Activated CD8-positive, alpha-beta memory T cell treated with anti-CD3 and anti-CD28 coated beads for 24 hours (primary cell): ENCODE results near the gene NEK2.
A peak's percentile ranks its signal among the peaks of the same experiment; 100 is the strongest.
"Not testable (repeated sequence)": the region's sequence is repeated elsewhere in the genome, so short reads cannot be mapped to it uniquely, and the experiment has no call there.

ENCODE experiments used
- DNase-seq: peaks from one replicate; pipeline ENCODE4 v3.0.0-alpha.2; 2020

Gene NEK2

DNA sequence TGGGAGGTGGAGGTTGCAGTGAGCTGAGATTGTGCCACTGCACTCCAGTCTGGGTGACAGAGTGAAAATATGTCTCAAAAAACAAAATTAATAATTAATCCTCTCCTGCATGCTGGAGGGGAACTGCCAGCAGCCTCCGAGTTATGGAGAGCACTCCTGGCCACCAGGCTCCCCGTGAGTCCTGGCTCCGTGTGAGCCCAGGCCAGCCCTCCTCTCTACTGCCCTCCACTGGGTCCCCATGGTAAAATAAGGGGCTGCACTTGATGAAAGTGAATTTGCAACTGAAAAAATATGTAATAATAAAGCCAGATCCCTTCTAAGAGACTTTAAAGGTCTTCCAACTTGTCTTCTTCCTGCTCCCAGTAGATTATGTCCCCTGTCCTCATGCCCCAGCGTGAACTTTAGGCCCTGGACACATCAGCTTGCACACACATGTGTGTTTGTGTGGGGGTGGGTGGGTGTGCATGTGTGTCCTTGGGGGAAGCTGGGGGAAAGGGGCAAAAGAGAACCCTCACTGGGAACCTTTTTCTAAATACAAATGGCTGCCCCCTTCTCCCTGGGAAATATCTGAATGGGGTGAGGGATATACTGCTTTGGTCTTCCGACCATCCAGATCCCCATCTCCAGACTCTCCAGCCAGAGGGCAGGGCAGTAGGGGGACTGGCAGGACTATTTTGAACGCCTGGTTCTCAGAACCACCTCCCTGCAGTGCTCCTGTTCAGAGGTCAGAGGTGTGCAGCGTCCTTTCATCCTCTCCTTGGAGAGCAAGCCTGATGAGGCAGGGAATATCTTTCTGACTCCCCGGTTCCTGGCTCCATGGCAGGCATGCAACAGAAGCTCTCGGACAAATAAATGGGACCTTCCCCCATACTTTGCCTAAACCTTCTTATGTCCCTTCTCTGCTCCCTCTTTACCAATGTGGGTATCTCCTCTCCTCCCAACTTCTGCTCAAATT lies 26.2 kb downstream of the NEK2 start:
- peak; percentile 58 for DNase-seq

DNA sequence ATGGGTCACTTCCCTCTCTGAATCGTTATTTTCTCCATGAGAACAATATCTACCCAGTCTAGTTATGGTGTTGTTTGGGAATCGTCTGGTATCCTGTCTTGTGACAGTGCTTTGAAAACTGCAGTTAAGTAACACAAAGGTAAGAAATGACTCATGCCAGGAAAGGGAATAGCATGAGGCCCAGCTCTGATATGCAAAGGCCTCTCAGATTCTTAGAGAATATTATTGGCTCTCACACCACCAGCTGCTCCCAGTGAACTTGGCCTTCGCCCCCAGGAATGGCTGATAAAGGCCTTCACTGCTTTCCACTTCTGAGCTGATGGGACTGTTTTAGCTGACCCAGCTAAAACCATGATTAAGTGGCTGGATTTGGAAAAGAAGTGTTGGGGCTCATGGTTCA lies 27.1 kb downstream of the NEK2 start:
- DNase-seq: peak; percentile 26

DNA sequence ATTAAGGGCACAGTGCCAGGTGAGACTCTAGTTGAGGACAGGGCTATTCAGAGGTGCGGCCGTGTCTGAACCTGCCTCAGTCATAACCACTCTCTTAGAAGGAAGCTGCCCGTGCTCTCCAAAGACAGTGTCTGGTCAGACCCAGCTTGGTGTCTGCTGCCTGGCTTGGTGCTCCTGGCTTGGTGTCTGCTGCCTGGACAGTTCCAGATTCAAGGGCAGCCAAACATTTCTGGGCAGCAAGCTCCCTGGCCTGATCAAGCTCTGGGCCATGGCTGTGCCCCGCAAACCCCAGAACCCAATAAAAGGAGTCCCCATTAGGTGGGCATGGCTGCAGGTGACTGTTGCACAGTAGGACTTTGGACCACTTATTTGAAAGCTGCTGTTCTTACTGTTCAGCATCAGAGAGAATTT lies 27.7 kb downstream of the NEK2 start:
- DNase-seq: peak; percentile 17

DNA sequence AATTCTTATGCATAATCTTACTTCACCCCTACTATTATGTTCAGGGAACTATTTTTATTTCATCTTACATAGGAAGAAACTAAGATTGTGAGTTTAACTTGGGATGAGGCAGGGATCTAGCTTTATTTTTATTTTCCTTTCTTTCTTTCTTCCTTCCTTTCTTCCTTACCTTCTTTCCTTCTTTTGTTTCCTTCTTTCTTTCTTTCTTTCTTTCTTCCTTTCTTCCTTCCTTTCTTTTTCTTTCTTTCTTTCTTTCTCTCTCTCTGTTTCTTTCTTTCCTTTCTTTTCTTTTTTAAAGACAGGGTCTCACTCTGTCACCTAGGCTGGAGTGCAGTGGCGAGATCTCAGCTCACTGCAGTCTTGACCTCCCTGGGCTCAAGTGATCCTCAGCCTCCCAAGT lies 28.9 kb downstream of the NEK2 start:
- DNase-seq: no peak

DNA sequence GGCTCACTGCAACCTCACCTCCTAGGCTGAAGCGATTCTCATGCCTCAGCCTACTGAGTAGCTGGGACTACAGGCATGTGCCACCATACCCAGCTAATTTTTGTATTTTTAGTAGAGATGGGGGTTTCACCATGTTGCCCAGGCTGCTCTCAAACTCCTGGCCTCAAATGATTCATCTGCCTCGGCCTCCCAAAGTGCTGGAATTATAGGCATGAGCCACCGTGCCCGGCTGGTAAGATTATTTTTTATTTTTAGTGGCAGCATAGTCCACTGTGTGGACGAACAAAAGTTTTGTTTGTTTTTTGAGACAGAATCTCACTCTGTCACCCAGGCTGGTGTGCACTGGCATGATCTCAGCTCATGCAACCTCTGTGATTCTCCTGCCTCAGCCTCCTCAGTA lies 29.8 kb downstream of the NEK2 start:
- DNase-seq: peak; percentile 13

DNA sequence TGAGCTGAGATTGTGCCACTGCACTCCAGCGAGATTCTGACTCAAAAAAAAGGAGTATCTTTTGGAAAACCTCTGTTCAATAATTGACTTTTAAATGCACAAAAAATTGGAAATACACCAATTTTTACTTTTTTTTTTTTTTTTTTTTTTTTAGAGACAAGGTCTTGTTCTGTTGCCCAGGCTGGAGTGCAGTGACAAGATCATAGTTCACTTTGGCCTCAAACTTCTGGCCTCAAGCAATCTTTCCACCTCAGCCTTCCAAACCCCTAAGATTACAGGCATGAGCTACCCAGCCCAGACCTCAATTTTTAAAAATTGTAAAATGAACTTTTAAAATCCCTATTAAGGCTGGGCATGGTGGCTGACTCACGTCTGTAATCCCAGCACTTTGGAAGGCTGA lies 30.8 kb downstream of the NEK2 start:
- no peak for DNase-seq

DNA sequence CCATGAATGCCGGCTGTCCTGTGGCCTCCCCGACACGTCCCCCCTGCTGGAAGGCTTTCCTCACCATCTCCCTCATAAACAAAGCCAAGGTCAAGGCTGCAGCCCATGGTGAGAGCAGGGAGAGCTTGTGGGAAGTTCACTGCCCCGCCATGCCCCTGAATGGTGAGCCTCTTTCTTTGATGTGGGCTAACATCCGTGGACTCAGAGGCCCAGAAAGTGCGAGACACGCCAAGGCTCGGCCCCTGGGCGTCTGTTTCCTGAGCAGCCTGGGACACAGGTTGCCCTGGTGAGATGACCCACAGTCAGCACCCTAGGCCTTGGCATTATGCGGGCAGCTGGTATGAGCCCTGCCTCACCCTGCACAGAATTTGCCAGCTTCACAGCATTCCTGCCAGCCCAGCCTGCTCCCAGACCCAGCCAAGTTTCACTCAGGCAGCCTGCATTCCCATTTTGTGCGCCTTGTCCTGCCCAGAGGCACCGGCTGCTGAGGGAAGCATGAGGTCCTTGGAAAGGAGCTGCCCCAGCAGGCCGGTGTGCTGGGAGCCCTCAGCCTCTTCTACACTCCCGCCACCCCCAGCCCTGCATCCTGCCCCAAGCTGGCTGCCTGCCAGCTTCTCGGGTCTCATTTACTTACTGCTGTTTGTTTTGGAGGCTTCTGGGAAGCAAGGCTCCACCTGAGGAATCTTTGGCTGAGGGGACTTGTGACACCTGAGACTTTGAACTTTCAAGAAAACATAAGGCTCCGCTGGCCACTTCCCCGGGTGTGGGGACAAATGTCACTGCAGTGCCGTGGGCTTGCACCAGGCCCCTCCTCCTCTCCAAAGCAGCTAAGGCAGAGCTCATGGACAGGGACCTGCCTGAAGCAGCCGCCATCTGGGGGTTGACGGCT lies 31.9 kb downstream of the NEK2 start:
- DNase-seq: peak; percentile 60

DNA sequence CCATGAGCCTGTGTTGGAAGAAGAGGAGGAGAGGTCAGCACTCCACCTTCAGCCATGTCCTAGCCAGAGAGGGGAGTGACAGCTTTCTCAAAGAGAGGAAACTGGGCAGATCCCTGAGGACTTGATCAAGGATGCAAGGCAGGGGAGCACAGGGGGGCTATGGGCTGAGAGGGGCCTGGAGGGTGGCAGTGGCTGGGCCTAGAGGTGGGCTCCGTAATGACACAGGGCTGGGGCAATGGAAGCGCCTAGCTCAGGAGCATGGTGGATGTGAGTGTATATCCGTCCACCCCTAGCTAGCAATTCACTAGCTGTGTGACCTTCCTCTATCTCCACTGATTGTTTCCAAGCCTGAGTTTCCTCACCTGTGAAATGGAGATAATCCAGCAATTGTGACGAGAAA lies 32.6 kb downstream of the NEK2 start:
- DNase-seq: peak; percentile 37

DNA sequence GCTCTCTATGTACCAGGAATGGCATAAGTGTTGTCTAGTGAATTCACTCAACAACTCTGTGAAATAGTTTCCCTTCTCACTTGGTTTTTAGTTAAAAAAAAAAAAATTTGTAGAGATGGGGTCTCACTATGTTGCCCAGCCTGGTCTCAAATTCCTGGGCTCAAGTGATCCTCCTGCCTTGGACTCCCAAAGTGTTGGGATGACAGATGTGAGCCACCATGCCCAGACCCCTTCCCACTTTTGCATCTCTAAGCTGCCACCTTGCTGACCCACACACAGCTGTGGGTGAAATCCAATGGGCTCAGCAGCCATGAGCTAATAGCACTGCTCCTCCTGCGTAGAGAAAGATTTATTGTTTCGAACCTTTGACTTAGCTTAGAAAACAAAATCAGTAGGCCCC lies 33.5 kb downstream of the NEK2 start:
- DNase-seq: no peak

DNA sequence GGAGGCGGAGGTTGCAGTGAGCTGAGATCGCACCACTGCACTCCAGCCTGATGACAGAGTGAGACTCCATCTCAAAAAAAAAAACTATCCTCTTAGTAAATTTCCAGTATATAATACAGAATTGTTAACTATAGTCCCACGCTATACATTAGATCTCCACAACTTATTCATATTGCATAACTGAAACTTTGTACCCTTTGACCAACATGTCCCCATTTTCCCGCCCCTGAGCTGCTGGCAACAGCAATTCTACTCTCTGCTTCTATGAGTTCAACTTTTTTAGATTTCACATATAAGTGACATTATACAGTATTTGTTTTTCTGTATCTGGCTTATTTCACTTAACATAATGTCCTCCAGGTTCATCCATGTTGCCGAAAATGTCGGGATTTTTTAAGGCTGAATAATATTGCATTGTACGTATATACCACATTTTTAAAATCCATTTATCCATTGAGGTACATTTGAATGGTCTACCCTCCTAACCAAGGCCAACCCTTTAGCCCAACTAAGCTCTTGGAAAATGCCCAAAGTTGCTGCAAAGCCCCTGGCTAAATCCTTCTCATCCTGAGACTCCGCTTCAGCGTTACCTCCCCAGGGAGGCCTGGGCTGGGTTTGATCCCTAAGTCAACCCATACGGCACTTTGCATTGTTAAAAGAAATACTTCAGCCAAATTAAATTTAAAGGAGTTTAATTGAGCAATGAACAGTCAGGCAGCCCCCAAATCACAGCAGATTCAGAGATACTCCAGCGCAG lies 34.2 kb downstream of the NEK2 start:
- peak; percentile 15 for DNase-seq

DNA sequence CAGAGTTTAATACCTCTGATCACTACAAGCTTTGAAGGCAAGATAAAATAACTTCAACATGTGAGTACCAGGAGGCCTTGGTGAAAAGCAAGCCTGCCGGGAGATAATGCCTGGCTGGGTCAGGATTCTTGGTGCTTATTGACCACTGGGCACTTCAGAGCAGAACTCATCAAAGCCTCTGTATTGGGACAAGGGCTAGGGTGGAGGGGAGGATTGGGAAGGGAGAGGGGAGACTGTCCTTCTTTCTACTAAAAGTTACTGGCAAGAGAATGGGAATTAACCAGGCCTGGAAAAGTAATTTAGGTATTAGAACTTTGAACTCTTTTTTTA lies 35.2 kb downstream of the NEK2 start:
- DNase-seq: peak; percentile 15

DNA sequence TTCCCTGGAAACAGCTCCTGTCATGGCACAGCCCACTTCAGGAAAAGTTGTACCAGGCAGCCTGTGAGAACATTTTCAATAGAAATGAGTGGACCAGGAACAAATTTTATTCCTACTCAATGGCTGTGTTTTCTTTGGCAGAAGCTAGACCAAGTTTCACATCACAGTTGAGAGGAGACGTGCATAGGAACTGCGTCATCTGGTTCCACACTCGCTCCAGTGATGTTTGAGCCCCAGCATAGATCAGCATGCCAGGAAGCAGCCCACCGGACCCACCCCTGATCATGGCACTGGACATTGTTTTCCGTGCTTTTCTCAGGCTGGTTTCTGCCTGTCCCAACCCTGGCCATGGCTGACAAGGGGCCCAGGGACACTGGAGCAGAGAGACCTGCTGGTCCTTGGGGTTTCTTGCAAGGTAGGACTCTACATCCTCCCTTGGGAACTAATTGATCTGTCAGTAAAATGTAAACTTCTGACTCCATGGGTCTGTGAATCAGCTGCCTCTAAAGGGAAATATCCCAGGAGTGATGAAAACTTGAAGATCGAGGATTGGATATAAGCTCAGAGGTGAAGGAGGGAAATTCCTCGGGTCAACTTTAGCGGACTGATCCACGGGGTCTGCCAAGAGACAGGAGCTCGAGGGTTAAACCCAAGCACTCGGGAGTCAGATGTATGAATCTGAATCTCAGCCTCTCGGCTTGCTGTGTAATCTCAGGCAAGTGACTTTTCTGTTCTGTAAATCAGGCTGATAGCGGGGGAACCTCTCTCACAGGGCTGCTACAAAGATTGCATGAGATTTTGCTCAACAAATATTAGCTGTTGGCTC lies 35.7 kb downstream of the NEK2 start:
- peak; percentile 37 for DNase-seq

DNA sequence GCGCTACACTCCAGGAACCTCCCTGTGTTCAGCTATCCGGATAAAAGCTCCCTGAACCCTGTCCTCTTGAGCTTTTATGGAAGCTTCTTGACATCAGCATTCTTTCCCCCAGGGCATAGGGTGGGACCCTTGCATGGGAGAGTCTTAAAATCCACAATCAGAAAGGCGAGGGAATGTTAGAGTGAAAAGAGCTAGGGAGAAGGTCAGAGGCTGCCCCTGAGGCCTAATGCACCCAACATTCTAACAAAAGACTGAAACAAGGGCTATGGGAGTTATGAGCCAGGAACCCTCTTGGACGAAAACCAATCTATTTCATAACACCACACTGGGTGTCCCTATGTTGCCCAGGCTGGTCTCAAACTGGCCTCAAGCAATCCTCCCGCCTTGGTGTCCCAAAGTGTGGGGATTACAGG lies 36.7 kb downstream of the NEK2 start:
- DNase-seq: no peak

DNA sequence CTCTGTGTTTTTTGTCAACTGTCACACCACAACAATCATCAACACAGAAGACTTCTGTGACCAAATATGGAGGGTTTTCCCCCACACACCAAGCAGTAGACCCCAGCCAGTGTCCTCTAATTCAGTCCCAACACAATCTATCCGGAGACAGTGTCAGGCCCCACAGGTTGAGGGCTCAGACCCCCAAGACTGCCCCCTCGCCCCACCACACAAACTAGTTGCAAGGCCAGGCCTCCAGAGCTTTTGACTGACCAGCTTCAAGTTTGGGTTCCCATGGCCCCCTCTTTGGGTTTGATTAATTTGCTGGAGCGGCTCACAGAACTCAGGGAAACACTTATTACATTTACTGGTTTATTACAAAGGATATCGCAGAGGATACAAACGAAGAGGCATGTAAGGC lies 37.2 kb downstream of the NEK2 start:
- DNase-seq: no peak

DNA sequence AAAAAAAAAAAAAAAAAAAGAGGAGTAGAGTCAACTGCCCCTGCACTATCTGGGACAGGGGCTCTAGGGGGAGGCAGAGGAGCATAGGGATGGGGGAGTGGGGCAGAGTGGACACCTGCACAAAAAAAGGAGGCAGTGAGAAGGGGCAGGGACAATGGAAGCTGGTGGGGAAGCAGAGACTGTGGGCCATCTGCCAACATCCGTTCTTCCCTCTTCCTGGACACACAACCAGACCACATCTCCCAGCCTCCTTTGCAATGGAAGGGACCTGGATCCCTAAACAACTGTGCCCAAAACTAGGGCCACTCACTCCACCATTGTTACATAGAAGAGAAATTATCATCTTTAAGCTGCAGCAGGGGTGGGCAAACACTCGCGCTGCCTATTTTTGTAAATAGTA lies 38.4 kb downstream of the NEK2 start:
- no peak for DNase-seq

DNA sequence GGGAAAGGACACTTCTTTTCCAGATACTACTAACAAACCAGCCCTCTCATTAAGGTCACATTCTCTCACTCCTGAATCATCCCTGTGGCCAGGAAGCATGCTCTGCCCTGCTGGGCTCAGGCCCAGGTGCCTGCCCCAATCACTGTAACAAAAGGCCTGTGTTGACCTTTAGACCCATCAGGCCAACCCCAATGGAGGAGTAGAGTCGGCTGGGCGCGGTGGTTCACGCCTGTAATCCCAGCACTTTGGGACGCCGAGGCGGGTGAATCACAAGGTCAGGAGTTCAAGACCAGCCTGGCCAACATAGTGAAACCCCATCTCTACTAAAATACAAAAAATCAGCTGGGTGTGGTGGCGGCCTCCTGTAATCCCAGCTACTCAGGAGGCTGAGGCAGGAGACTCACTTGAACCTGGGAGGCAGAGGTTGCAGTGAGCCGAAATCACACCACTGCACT lies 38.8 kb downstream of the NEK2 start:
- DNase-seq: not testable (repeated sequence)

DNA sequence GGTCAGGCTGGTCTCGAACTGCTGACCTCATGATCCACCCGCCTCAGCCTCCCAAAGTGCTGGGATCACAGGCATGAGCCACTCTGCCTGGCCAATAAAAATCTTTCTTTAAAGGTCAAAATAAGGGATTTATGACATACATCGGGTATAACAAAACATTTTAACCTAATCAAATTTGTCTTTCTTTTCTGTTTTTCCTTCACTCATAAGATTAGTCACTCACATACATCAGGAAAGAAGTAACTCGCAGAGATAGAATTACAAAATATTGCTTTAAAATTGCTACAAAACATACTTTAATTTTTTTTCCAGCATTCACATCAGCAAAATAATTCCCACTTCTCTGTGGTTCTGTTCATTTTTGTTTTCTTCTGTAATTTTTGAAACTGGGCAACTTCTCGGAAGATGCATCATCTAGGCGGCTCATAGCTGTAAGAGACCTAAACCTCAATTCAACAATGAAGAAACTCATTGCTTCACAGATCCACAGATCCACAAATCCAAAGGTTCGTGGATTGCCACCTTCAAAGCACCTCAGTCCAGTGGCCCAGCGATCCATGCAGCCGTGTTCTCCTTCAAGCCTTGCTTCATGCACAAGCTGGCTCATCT lies 39.7 kb downstream of the NEK2 start:
- no peak for DNase-seq

DNA sequence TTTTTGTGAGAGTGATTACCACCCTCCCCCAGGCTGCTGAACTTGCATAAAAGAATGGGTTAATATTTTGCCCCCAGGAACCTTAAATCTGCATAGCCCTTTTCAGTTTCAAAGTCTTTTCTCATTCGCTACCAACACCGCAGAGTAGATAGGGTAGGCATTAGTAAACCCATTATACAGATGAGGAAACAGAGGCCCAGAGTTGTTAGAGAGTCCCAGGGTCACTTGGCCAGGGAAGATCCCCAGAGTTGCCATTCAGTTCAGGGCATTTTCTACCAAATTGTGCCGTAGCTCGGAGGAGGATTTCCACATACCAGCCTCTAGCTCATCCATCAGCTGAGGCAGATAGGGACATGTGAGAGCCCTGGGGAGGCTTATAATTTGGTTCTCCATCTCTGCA lies 40.5 kb downstream of the NEK2 start:
- DNase-seq: no peak

DNA sequence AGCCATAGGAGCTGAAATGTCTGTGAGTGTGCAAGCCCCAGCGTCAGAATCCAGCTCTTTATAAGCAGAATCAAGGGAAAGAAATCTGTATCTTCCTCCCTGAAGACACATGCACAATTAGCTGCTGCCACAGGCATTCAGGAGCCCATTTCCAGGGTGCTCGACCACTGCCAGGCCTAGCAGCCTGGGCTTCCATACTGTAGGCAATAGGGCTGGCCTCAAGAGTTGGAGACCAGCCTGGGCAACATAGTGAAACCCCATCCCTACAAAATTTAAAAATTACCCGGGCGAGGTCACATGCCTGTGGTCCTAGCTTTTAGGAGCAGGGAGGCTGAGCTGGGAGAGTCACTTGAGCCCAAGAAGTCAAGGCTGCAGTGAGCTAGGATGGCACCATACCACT lies 41.0 kb downstream of the NEK2 start:
- DNase-seq: no peak

DNA sequence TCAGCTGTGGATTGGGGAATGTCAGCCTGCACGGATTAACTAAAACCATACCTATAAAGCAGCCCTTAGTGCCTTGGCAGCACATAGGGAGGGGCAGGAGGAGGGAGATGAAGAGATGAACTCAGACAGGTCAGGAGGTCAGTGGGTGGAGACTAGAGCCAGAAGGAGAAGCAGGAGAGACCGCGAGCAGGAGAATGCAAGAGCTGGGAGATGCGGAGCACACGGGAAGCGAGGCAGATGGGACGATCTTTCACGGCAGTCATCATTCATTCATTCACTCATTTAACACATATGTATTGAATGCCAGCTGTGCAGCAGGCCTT lies 41.9 kb downstream of the NEK2 start:
- no peak for DNase-seq

DNA sequence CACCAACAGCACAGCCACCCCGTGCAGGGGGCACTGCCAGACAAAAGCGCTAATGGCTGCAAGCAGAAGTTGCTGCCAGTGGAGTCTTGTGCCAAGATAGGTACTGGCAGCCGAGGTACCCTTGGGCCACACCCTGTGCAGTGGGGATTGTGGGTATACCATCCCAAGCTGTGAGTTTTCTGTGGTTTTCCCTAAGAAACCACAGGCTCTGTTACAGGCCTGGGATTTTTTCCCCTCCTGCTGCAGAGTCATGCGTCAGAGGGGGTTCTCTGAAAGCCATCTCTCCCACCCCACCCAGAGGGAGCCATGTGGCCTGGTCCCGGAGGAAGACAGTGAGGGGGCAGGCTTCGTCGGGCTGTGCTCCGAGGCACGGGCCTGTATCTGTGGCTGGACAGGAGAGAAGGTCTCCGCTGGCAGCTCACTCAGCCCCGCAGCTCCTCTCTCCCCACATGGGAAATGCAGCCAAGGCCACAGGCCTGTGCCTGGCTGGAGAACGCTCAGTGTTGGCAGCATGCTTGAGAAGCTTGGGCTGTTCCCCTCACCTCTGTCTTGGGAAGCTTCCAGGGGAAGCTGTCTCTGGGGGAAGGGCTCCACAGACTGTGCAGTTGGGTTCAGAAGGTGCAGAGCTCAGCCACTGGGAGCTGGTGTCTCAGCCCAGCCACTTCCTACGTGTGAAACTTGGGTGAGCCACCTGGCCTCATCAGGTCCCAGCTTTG lies 42.5 kb downstream of the NEK2 start:
- no peak for DNase-seq
